ENCODE data around the gene GABRG3. TPM values are rescaled to one million over a fixed set of nuclear protein-coding genes. Genes with fewer than 3 reads are reported as not detected.

Gene GABRG3
- total and polyA plus RNA-seq, 10 of the 15 experiments (the other 5 are each of a cell fraction or from before 2014, with no cell fraction given), result 0.15 TPM; not detected in 9

DNA sequence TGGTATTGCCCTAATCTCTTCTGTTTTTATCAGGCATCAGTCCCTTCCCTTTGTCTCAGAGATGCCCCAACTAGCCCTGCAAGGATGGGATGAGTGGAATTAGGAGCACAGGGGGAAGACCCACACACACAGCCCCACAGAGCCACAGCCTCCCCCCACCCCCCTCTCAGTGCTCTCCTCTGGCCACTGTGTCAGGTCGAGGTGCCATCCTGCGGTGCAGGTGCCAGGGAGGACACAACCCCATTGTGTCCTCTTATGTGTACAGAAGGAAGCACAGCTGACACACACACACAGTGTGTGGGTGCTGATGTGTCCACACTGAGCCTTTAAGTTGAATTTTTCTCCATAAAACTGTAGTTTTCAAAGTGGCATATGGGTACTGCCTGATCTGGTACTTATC lies 593.7 kb downstream of the GABRG3 start (continued):
- no peak for TF ChIP-seq TAF1 (IDR thresholded peaks at IDR 0.05; ENCODE audit: borderline replicate concordance, low read depth, low read length)

- RAD21 ChIA-PET (ENCODE audit: unreplicated experiment), result no interaction called here
- no peaks in the 10 kb centered on the region for H3K27me3 ChIP-seq (replicated peaks in 1 of 2; ENCODE audit: control insufficient read depth in 2 of 2, insufficient read depth in 2 of 2, low read length in 1 of 2)
- POLR2A ChIA-PET, result no interaction called here
- H2AFZ ChIP-seq (ENCODE audit: control insufficient read depth, low read depth, low read length), result no peak overlapping the region
- H3K79me2 ChIP-seq (ENCODE audit: control insufficient read depth, insufficient read depth, low read length), result no peaks in the 10 kb centered on the region
- whole genome bisulfite sequencing (ENCODE audit: insufficient coverage, insufficient replicate concordance, low lambda C conversion rate, missing lambda C conversion rate), result 0% methylated on average over 4 of the region's 4 CpGs
- no peaks in the 10 kb centered on the region for H3K4me1 ChIP-seq (ENCODE audit: control insufficient read depth, insufficient read depth, low read length)
- no peaks in the 10 kb centered on the region for H3K36me3 ChIP-seq (ENCODE audit: control insufficient read depth in 2 of 2, insufficient read depth in 2 of 2, low read length in 1 of 2)
- DNase-seq (ENCODE audit: low read depth, low spot score) (no peak), FAIRE-seq (no peak), ATAC-seq (no peak)
- in situ Hi-C loops (cut with MboI) (no loop called here), intact Hi-C loops (cut with micrococcal nuclease; ENCODE audit: unreplicated experiment) (no loop called here)
- SMC1A ChIA-PET (ENCODE audit: uncharacterized antibody, unreplicated experiment), result no interaction called here
- no peak overlapping the region for H3K4me2 ChIP-seq (ENCODE audit: control insufficient read depth, insufficient read depth)
- H3K9me3 ChIP-seq (replicated peaks; ENCODE audit: control insufficient read depth, insufficient read depth, low read length), result no peaks in the 10 kb centered on the region; the same call in 2 of the 3 replicates
- H4K20me1 ChIP-seq (ENCODE audit: control insufficient read depth, insufficient read depth), result no peaks in the 10 kb centered on the region
- H3K27ac ChIP-seq (ENCODE audit: control insufficient read depth, insufficient read depth), result no peak overlapping the region
- CTCF ChIA-PET, result no interaction called here
- no peak overlapping the region for H3K4me3 ChIP-seq
- no TSS peak for BruUV-seq (replicated peaks)
- no peak overlapping the region for H3K9ac ChIP-seq (ENCODE audit: control insufficient read depth, insufficient read depth, low read length)
- TF ChIP-seq RCOR1 (conservative IDR thresholded peaks at IDR 0.05; ENCODE audit: low read depth, low read length), result no peak
- TF ChIP-seq ZNF207 (IDR thresholded peaks at IDR 0.05; ENCODE audit: borderline replicate concordance), result no peak
- TF ChIP-seq CUX1 (IDR thresholded peaks at IDR 0.05; ENCODE audit: insufficient replicate concordance, low read depth, low read length), result no peak
- no peak for TF ChIP-seq NR2C2 (IDR thresholded peaks at IDR 0.05; ENCODE audit: borderline replicate concordance, control insufficient read depth, insufficient read length, low read depth)
- TF ChIP-seq POU2F2 (IDR thresholded peaks at IDR 0.05; ENCODE audit: borderline replicate concordance, low read depth, low read length), result no peak
- no peak for TF ChIP-seq CBX5 (IDR thresholded peaks at IDR 0.05; ENCODE audit: low read depth)
- TF ChIP-seq, protein P1, sequence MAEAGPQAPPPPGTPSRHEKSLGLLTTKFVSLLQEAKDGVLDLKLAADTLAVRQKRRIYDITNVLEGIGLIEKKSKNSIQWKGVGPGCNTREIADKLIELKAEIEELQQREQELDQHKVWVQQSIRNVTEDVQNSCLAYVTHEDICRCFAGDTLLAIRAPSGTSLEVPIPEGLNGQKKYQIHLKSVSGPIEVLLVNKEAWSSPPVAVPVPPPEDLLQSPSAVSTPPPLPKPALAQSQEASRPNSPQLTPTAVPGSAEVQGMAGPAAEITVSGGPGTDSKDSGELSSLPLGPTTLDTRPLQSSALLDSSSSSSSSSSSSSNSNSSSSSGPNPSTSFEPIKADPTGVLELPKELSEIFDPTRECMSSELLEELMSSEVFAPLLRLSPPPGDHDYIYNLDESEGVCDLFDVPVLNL (IDR thresholded peaks at IDR 0.05; ENCODE audit: low read depth, low read length), result no peak
- TF ChIP-seq JUNB (IDR thresholded peaks at IDR 0.05), result no peak
- TF ChIP-seq PAX8 (IDR thresholded peaks at IDR 0.05), result no peak
- TF ChIP-seq MYB (IDR thresholded peaks at IDR 0.05; ENCODE audit: borderline replicate concordance, low read depth, low read length), result no peak
- TF ChIP-seq ZNF622 (IDR thresholded peaks at IDR 0.05), result no peak
- no peak for TF ChIP-seq REST (IDR thresholded peaks at IDR 0.05; ENCODE audit: low read depth, low read length)
- no peak for TF ChIP-seq SUZ12 (IDR thresholded peaks at IDR 0.05; ENCODE audit: unreplicated experiment)
- TF ChIP-seq SMARCA5 (IDR thresholded peaks at IDR 0.05), result no peak
These were observed 599.8 kb downstream of the GABRG3 start for GRCh38 chr15:27570746-27571145.
